NB4 (cell line): ENCODE results near the gene AKAP10.
A peak's percentile ranks its signal among the peaks of the same experiment; 100 is the strongest.
"Not testable (repeated sequence)": the region's sequence is repeated elsewhere in the genome, so short reads cannot be mapped to it uniquely, and the experiment has no call there.

ENCODE experiments used
- DNase-seq: peaks from one replicate; pipeline ENCODE4 v3.0.0; 2010; ENCODE audit warnings: low read depth
- H3K4me3 ChIP-seq: one replicate; pipeline ENCODE4 v1.5.1; 2011; ENCODE audit warnings: mild to moderate bottlenecking, low read depth, low read length, moderate library complexity
- MYC ChIP-seq: IDR thresholded peaks from 2 replicates; pipeline ENCODE4 v1.6.1; 2011; ENCODE audit warnings: low read depth, low read length
- POLR2A ChIP-seq: IDR thresholded peaks from 2 replicates; pipeline ENCODE4 v1.6.1; 2011; ENCODE audit warnings: mild to moderate bottlenecking; ENCODE audit not compliant: insufficient read length; ENCODE audit errors: extremely low read depth
- TF ChIP-seq, protein P1 (sequence below): IDR thresholded peaks from one replicate; pipeline ENCODE4 v1.5.1; 2012; ENCODE audit warnings: low read depth, low read length
- TF ChIP-seq, protein P2 (sequence below): IDR thresholded peaks from 2 replicates; pipeline ENCODE4 v1.6.1; 2011; ENCODE audit warnings: low read depth, low read length

The AKAP10 gene, protein sequence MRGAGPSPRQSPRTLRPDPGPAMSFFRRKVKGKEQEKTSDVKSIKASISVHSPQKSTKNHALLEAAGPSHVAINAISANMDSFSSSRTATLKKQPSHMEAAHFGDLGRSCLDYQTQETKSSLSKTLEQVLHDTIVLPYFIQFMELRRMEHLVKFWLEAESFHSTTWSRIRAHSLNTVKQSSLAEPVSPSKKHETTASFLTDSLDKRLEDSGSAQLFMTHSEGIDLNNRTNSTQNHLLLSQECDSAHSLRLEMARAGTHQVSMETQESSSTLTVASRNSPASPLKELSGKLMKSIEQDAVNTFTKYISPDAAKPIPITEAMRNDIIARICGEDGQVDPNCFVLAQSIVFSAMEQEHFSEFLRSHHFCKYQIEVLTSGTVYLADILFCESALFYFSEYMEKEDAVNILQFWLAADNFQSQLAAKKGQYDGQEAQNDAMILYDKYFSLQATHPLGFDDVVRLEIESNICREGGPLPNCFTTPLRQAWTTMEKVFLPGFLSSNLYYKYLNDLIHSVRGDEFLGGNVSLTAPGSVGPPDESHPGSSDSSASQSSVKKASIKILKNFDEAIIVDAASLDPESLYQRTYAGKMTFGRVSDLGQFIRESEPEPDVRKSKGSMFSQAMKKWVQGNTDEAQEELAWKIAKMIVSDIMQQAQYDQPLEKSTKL

DNA sequence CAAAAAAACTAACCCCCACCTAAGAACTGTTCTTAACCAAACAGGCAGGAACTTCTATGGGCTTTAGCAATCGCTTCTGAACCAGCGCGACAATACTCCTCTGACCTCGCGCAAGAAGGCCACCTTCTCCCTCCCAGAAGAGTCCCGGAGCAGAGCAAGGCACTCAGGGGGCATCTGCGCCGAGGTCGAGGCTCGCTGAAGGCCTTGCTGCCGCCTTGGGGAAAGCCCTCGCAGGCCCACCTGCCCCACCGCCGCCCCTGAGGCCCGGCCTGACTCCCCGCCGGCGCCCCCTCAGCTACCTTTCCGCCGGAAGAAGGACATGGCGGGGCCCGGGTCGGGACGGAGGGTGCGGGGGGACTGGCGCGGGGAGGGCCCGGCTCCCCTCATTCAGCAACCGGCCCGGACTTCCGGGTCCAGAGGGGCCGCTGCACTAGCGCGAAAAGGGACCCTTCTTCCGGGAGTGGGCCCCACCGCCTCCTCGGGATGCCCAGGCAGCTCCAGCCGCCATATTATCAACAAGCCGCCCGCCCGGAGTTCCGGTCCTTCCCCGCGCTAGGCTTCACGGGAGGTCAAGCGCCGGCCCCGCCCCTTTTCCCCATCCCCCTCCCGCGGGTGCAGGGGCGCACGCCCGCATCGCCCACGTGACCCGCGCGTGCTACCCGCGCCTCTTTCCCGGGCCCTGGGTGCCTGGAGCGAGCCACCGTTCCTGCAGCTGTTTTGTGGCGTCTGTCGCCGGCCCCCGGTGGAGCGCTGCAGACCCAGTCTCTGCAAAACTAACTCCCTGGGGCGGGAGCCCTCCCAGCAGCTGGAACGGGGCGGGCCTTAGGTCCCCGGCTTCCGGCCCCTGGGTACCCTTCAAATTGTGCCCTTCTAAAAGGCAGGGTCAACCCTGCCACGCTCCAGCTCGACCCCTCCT, at the start of gene AKAP10:
Gene AKAP10, minus strand, starts transcription at position 536 of the 916 bp plus-strand sequence. Its CDS starts 149 bp downstream, at position 387.
- H3K4me3 ChIP-seq = peak within 1 kb of the TSS; percentile 99
- TF ChIP-seq MYC (peak; percentile 95), POLR2A (peak; percentile 54)
- TF ChIP-seq, protein P1, sequence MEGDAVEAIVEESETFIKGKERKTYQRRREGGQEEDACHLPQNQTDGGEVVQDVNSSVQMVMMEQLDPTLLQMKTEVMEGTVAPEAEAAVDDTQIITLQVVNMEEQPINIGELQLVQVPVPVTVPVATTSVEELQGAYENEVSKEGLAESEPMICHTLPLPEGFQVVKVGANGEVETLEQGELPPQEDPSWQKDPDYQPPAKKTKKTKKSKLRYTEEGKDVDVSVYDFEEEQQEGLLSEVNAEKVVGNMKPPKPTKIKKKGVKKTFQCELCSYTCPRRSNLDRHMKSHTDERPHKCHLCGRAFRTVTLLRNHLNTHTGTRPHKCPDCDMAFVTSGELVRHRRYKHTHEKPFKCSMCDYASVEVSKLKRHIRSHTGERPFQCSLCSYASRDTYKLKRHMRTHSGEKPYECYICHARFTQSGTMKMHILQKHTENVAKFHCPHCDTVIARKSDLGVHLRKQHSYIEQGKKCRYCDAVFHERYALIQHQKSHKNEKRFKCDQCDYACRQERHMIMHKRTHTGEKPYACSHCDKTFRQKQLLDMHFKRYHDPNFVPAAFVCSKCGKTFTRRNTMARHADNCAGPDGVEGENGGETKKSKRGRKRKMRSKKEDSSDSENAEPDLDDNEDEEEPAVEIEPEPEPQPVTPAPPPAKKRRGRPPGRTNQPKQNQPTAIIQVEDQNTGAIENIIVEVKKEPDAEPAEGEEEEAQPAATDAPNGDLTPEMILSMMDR = no peak
- TF ChIP-seq, protein P2, sequence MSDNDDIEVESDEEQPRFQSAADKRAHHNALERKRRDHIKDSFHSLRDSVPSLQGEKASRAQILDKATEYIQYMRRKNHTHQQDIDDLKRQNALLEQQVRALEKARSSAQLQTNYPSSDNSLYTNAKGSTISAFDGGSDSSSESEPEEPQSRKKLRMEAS = peak; percentile 96
- DNase-seq = peak; percentile 97

DNA sequence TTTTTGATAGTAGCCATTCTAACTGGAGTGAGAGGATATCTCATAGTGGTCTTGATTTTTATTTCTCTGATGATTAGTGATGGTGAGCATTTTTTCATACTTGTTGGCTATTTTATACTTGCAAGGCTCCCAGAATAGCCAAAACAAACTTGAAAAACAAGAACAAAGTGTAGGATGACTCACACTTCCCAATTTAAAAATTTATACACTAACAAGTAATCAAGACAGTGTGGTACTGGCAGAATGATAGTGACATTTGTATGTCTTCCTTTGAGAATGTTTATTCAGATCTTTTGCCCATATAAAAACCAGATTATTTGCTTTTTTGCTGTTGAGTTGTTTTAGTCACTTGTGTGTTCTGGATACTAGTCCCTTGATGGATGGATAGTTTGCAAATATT, 49.3 kb upstream of the AKAP10 start:
- DNase-seq = peak; percentile 27
- H3K4me3 ChIP-seq = no peak overlapping the region
- TF ChIP-seq, protein P1 = no peak
- no peak for TF ChIP-seq POLR2A

DNA sequence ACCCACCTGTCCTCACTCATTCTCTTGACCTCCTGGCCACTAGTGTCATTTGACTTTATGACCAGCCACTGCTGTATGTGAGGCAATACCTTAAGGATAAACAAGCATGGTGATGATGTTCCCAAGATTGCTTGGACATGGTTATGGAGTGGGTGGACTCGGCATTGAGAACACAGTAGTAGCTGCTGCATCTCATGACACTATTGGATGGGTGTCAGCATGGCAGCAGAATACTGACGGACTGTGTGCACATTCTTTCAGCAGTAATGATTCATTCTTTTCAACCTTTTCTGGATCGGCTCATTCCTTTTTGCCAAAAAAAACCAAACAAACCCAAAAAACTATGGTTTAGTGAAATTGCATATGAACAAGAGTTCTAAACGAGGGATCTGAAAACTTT, 45.1 kb upstream of the AKAP10 start:
- TF ChIP-seq, protein P2 = no peak
- no peak overlapping the region for H3K4me3 ChIP-seq
- no peak for DNase-seq

DNA sequence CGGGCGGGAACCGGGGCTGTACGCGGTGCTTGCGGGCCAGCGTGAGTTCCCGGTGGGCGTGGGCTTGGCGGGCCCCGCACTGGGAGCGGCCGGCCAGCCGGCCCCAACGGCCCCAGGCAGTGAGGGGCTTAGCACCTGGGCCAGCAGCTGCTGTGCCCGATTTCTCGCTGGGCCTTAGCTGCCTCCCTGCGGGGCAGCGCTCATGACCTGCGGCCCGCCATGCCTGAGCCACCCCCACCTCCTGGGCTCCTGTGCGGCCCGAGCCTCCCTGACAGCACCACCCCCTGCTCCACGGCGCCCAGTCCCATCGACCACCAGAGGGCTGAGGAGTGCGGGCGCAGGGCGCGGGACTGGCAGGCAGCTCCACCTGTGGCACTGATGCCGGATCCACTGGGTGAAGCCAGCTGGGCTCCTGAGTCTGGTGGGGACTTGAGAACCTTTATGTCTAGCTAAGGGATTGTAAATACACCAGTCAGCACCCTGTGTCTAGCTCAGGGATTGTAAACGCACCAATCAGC, 38.9 kb upstream of the AKAP10 start:
- DNase-seq, H3K4me3 ChIP-seq: not testable (repeated sequence)

DNA sequence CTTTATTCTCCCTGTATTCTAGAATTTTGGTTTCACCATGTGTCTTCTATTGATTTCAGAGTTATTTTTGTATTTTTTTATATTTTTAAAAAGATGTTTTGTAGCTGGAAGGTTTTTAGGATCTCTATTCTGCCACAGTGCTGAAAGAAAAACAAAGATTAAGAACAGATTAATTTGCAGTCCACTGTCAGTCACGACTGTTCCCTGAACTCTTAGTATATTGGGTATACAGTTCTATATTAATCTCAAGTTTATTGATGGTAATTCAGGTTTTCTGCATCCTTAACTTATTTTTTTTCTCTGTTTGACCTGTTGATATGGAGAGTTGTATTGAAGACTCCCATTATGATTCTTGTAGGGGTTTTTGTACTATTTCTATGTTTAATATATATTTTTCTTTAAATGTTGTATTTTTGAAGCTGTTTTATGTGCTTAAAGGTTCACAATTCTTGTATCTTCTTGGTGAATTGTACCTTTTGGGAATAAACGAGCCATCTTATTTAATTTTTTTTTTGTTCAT, 34.4 kb upstream of the AKAP10 start:
- H3K4me3 ChIP-seq = no peak overlapping the region
- TF ChIP-seq MYC = no peak
- TF ChIP-seq POLR2A = no peak
- TF ChIP-seq, protein P2 = no peak
- TF ChIP-seq, protein P1 = no peak

DNA sequence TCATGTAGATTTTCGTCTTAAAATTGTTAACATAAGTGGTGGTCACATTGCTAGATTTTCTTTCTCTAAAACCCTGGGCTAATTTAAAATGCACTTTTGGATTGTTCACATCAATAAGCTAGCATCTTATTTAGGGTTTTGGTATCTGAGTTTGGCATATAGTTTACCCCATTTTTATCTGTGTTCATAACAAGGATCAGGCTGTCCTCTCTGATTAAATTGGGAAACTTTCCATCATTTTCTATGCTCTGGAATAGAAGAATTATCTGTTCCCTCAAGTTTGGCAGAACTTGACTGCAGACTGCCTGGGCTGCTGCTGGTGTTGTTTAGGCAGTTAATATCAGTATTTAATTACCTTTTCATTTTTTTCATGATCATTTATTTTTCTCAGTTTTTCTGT, 33.3 kb upstream of the AKAP10 start:
- DNase-seq = no peak
- TF ChIP-seq, protein P1 = no peak
- TF ChIP-seq POLR2A (no peak), MYC (no peak)
- TF ChIP-seq, protein P2 = no peak

More for the DNA sequence above, 34.4 kb upstream of the AKAP10 start:
- no peak for DNase-seq

More for the DNA sequence above, 33.3 kb upstream of the AKAP10 start:
- no peak overlapping the region for H3K4me3 ChIP-seq
